ENCODE measurements around the gene SLC17A2. TPM values are rescaled to one million over a fixed set of nuclear protein-coding genes. Genes with fewer than 3 reads are reported as not detected.

Gene SLC17A2
- total RNA-seq, 4 donors from 2014 or later, result not detected

DNA sequence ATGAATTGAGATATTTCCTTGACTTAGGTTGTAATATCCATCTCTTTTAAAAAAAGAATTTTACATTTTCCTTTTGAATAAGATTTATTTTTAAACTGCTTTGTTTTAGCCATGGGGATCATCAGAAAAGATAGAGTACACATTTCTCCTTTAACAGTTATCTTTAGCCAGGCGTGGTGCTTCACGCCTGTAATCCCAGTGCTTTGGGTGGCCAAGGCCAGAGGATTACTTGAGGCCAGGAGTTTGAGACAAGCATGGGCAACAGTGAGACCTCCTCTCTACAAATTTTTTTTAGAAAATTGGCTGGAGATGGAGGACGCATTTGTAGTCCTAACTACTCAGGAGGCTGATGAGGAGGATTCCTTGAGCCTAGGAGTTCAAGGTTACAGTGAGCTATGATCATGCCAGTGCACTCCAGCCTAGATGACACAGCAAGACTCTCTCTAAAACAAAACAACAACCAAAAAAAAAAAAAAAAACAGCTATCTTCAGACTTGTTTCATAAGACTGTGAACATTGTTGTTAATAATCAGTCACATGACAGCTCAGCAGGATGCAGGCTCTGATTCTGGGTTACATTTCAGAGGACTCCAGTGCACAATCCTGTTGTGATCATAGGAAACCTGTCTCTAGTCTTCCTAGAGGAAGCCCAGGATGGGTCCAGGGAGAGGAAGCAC, 54.4 kb downstream of the SLC17A2 start:
- Histone ChIP-seq H3K4me1 (no peaks in the 10 kb centered on the region), H3K36me3 (no peaks in the 10 kb centered on the region), H3K27me3 (no peaks in the 10 kb centered on the region), H3K9me3 (no peaks in the 10 kb centered on the region), H3K4me3 (no peak overlapping the region), H3K27ac (no peak overlapping the region)
- no peak for DNase-seq
- TF ChIP-seq, protein P1, sequence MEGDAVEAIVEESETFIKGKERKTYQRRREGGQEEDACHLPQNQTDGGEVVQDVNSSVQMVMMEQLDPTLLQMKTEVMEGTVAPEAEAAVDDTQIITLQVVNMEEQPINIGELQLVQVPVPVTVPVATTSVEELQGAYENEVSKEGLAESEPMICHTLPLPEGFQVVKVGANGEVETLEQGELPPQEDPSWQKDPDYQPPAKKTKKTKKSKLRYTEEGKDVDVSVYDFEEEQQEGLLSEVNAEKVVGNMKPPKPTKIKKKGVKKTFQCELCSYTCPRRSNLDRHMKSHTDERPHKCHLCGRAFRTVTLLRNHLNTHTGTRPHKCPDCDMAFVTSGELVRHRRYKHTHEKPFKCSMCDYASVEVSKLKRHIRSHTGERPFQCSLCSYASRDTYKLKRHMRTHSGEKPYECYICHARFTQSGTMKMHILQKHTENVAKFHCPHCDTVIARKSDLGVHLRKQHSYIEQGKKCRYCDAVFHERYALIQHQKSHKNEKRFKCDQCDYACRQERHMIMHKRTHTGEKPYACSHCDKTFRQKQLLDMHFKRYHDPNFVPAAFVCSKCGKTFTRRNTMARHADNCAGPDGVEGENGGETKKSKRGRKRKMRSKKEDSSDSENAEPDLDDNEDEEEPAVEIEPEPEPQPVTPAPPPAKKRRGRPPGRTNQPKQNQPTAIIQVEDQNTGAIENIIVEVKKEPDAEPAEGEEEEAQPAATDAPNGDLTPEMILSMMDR (IDR thresholded peaks at IDR 0.05), result no peak
- TF ChIP-seq POLR2A (IDR thresholded peaks at IDR 0.05), result no peak

DNA sequence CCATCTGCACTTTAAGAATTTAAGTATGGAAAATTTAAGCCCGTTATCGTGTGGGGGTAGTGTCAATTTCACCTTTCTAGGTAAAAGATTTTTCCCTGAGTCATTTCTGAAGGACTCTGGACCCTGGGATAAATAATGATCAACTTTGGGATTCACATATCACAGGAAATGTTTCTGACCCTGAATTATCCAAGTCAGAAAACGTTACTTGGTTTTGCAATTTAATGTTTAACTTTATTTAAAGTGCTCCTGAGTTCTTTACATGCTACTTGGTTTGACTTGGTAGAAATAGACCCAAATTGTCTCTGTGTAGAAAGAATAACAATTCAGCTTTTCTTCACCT, 55.0 kb downstream of the SLC17A2 start:
- Histone ChIP-seq H3K4me1 (no peaks in the 10 kb centered on the region), H3K27me3 (no peaks in the 10 kb centered on the region), H3K4me3 (no peak overlapping the region), H3K36me3 (no peaks in the 10 kb centered on the region), H3K27ac (no peak overlapping the region), H3K9me3 (no peaks in the 10 kb centered on the region)
- TF ChIP-seq, protein P1 (IDR thresholded peaks at IDR 0.05), result no peak
- DNase-seq, result no peak

DNA sequence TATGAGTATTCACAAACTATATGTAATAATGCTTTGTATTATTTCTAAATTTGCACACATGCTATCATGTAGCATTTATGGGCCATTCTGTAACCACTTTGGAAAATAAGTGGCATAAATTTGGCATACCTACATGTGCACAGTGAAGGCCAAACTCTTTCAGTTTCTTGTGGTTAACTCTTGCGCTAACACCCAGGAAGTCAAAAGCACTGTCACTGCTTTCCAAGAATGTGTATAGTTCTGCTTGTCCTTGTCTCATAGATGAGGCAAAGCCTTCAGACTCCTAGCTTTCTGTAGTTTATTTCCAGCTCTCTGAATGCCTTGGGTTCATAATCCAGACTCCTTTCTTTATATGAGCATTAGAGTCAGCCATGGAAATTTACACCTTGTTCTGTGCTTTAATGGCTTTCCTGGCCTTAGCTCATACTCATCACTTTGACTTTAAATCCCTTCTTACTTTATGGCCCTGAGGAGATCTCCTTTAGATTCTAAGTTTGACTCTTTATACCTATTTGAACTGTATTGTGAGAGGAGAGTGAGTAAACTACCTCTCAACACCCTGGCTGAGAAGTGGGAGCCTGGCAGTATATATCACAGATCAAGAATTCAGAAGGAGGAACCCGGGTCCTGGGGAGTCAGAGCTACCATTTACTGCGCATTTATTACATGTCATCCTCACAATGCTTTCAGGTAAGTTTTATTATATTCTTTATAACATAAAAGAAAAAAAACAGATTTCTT, 55.5 kb downstream of the SLC17A2 start:
- TF ChIP-seq POLR2A (IDR thresholded peaks at IDR 0.05), result no peak
- TF ChIP-seq, protein P1 (IDR thresholded peaks at IDR 0.05), result no peak
- DNase-seq, result no peak
- H3K27me3 ChIP-seq, result no peaks in the 10 kb centered on the region
- no peaks in the 10 kb centered on the region for H3K9me3 ChIP-seq
- no peaks in the 10 kb centered on the region for H3K4me1 ChIP-seq
- no peak overlapping the region for H3K27ac ChIP-seq
- no peaks in the 10 kb centered on the region for H3K36me3 ChIP-seq
- H3K4me3 ChIP-seq, result no peak overlapping the region

DNA sequence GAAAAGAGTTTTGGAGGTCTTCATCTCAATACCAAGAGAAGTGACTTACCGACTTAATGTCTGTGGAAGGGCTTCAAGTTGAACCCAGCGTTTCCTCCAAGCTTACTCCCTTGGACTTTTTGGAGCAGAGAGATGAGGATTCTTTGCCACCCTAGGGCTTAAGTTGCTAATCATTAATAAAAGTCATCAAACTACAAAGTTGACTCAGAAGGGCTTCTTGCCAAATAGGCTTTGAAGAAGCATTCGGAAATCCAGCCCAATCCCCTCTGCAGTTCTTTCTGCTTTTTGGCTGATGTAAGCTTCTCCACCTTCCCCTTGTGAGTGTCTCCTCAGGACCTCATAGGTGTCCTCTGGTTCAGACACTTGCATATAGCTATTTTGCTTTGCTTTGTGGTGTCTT, 56.4 kb downstream of the SLC17A2 start, which contains the start of gene SLC17A3:
TSS of gene SLC17A3 (minus strand) at position 126 of the 400 bp plus-strand sequence. CDS start 5,856 bp downstream, outside the sequence.
- Histone ChIP-seq H3K27me3 (no peaks in the 10 kb centered on the region), H3K4me1 (no peaks in the 10 kb centered on the region), H3K4me3 (no peak within 1 kb of the TSS), H3K36me3 (no peaks in the 10 kb centered on the region), H3K27ac (no peak within 1 kb of the TSS), H3K9me3 (no peaks in the 10 kb centered on the region)
- no peak for TF ChIP-seq POLR2A (IDR thresholded peaks at IDR 0.05)
- TF ChIP-seq, protein P1 (IDR thresholded peaks at IDR 0.05), result no peak
- DNase-seq, result no peak

DNA sequence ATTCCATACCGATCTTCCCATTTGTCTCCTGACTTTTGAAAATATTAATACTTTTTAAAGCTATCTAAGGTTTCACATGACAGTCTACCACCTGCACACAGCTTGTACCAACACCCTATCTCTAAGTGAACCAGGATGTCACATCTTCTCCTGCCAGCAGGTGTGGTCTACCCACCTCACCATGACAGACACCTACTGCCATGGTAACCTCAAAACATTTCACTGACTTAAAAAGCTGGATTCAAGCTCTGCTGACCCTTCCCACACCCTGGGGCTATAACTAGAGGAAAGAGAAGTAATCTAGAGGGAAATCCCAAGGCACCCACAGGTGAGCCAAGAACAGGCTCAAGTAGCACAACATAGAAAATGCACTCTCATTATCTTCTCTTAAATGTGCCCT, 57.7 kb downstream of the SLC17A2 start:
- Histone ChIP-seq H3K4me1 (no peaks in the 10 kb centered on the region), H3K36me3 (no peaks in the 10 kb centered on the region), H3K9me3 (no peaks in the 10 kb centered on the region), H3K4me3 (no peak overlapping the region), H3K27ac (no peak overlapping the region), H3K27me3 (no peaks in the 10 kb centered on the region)
- no peak for DNase-seq
- TF ChIP-seq, protein P1 (IDR thresholded peaks at IDR 0.05), result no peak
- no peak for TF ChIP-seq POLR2A (IDR thresholded peaks at IDR 0.05)

Data from Peyer's patch (tissue), 4 donors.